OCI-LY7 (cell line): ENCODE data around the gene LSMEM2.

ENCODE experiments used
- EZH2phosphoT487 ChIP-seq: fragments of 200-600 bp; sonication (generic); IDR thresholded peaks from 2 replicates; pipeline ENCODE4 v1.6.1; 2018; ENCODE audit warnings: low read depth, borderline replicate concordance, mild to moderate bottlenecking, mixed run types, antibody characterized with exemption, low read length, moderate library complexity, mixed read lengths
- TF ChIP-seq, protein P1 (sequence below): fragments of 200-600 bp; sonication (generic); conservative IDR thresholded peaks from 2 replicates; pipeline ENCODE4 v1.5.1; 2014; ENCODE audit warnings: mild to moderate bottlenecking, antibody characterized with exemption, low read length, moderate library complexity, mixed read lengths

GRCh38 chr3:50258979-50259378, 19.9 kb upstream of the LSMEM2 start:
- TF ChIP-seq, protein P1, sequence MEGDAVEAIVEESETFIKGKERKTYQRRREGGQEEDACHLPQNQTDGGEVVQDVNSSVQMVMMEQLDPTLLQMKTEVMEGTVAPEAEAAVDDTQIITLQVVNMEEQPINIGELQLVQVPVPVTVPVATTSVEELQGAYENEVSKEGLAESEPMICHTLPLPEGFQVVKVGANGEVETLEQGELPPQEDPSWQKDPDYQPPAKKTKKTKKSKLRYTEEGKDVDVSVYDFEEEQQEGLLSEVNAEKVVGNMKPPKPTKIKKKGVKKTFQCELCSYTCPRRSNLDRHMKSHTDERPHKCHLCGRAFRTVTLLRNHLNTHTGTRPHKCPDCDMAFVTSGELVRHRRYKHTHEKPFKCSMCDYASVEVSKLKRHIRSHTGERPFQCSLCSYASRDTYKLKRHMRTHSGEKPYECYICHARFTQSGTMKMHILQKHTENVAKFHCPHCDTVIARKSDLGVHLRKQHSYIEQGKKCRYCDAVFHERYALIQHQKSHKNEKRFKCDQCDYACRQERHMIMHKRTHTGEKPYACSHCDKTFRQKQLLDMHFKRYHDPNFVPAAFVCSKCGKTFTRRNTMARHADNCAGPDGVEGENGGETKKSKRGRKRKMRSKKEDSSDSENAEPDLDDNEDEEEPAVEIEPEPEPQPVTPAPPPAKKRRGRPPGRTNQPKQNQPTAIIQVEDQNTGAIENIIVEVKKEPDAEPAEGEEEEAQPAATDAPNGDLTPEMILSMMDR, result no peak
- no peak for TF ChIP-seq EZH2phosphoT487
